Measurements from ENCODE around the gene SUN3.

The SUN3 gene, protein sequence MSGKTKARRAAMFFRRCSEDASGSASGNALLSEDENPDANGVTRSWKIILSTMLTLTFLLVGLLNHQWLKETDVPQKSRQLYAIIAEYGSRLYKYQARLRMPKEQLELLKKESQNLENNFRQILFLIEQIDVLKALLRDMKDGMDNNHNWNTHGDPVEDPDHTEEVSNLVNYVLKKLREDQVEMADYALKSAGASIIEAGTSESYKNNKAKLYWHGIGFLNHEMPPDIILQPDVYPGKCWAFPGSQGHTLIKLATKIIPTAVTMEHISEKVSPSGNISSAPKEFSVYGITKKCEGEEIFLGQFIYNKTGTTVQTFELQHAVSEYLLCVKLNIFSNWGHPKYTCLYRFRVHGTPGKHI

DNA sequence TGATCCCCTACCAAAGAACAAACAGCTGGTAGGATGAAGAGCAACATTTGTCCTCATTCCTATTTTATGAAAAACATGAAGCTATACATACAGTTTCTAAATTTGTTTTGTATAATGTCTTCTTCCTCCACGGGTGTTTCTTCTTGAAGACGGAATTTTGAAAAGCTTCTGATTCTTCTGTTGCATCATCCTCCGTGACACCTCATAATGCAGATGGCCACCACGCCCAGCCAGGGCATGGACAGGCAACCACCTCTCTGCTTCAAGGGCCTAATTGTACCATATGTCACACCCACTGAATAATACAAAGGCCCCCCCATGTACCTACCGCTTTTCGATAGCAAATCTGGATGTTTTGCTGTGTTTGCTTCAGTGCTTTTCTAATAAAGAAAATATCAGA lies at the start of gene SUN3:
Gene SUN3 (minus strand): TSS at position 170 of the 400 bp plus-strand sequence. CDS start 169 bp downstream, at position 1.
- DNase-seq = no peak

DNA sequence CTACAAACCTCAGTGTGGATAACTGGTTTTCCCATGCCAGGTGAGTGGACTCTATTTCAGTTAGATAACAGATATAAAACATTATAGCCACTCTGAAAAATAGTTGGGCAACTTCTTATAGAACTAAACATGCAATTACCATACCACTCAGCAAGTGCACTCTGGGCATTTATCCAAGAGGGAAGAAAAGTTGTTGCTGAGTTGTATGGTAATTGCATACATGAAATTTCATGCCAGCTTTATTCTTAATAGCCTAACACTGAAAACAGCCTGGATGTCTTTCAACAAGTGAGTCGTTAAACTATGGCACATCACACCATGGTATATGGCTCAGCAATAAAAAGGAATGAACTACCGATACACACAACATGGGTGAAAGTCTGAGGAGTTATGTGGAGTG lies 49.6 kb upstream of the SUN3 start:
- DNase-seq = no peak

DNA sequence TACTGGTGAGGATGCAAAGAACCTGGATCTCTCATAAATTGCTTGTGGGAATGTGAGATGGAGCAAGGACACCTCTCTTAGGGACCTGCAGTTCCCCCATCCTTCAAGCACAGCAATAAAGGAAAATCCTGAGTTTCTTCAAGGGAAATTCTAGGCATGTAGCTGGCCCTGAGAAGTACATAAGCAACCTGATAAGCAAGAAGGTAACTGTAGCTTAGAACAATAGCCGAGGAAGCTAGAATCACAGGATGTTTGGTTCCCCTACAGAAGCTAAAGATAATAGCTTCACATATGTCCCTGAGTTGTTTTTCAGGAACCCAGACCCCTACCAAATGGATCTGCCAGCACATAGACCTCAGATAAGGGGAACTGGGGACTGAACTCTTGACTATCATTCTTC lies 48.5 kb upstream of the SUN3 start:
- DNase-seq = no peak

DNA sequence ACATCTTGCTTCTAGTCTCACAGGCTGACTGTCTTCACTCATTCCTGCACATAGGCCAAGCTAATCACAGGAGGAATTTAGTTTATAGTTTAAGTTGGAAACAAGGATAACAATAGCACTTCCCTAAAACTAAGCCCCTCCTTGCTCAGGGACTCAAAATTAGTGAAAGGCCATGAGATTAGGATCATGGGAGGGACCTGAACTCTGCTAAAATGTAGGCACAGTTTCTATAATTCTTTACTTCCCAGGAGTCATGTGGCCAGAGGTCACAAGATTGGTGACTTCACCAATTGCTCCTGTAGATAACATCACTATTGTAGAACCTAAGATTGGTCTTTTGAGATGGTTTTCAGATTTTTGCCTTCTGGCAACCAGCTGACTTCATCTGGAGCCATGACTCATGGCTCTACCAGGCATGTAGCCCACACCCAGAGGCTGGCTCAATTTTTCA lies 45.3 kb upstream of the SUN3 start:
- DNase-seq = no peak

DNA sequence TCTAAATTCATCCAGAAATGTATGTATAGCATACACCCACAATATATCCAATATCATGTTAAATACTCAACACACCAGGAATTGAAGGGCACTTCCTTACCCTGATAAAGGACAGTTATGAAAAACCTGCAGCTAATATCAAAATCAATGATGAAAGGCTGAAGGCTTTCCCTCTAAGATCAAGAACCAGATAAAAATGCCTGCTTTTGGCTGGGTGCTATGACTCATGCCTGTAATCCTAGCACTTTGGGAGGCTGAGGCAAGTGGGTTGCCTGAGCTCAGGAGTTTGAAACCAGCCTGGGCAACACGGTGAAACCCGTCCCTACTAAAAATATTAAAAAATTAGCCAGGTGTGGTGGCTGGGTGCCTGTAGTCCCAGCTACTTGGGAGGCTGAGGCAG lies 38.6 kb upstream of the SUN3 start:
- DNase-seq = no peak

DNA sequence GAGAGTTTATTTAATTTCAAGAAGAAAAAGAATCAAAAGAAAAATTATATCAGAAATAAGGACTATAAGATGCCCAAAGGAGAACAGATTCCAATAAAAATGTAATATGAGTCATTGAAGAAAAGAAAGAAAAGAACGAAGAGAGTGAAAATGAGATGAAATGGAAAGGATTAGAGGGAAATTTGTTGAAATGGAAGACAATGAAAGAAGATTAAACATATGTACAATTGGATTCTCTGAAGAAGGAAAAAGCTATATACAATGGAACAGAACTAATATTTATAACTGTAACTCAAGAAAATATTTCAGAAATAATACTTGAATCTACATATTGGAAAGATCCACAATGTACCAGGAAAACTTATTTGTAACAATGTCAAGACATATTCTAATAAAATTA lies 35.1 kb upstream of the SUN3 start:
- no peak for DNase-seq

DNA sequence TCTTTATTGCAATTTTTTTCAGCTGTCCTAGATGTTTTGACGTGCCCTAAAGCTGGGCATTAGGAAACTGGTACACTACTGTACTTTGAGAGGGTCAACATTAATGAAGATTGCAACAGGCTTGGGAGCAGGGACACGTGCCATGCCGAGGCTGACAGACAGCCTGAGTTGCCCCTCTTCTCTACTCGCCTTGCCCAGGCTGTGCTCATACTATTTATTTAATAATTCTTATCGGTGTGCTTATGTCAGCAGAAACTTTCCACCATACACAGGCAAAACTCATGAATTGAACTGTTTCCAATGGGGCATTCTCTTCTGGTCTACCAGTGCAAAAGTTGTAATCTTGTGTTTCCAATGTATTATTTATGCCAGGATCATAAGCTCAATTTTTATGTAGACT lies 30.8 kb upstream of the SUN3 start:
- DNase-seq = no peak

DNA sequence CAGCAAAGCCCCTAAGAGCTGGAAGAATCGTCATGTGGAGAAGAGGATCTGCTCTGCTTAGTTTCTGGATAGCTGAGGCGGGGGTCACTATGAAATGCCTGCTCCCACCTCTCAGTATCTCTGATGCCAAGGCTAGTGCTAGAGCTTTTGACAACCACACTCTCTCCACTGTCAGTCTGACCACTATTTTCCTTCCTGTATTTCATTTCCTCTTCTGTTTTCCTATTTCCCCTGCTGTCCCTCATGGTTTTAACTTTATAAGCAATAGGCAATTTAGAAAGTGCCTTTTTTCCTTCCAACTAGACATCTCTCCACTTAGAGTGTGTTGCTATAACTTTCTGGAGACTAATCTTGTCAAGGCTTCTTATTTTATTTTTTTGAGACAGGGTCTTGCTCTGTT lies 30.1 kb upstream of the SUN3 start:
- DNase-seq = no peak

DNA sequence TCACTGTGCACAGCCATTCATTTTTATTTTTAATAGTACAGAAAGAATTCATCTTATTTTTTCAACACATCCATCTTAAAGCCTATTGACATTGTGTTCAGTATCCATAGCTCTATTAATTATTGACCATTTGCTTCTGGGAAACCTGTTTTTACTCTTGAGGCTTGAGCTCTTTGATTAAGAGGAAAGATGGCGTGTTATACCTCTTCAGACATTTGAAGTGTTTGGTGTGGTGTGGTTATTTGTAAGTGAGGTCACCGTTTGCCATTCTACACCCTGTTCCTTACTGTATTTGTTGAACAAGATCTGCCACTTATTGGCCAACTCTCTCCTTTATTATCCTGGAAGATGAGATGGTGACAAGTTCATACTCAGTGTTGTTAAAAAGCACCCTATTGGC lies 24.8 kb upstream of the SUN3 start:
- DNase-seq = no peak

DNA sequence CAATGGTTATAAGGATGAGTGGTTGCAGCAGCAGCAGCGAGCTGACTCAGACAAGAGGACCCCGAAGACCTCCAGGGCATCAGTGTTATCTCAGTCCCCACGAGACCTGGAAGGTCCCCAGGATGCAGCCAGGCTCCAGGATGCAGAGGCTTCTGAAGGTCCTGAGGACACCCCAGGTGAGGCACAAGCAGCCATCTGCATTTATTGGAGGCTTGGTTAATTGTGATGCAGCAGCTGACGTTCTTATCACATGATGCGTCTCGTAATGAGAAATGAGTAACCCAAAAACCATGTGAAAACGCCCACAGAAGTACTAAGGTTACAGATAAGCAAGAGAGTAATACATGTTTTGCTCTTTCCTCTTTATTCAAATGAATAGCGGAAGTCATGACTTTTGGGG lies 23.8 kb upstream of the SUN3 start:
- DNase-seq = no peak

DNA sequence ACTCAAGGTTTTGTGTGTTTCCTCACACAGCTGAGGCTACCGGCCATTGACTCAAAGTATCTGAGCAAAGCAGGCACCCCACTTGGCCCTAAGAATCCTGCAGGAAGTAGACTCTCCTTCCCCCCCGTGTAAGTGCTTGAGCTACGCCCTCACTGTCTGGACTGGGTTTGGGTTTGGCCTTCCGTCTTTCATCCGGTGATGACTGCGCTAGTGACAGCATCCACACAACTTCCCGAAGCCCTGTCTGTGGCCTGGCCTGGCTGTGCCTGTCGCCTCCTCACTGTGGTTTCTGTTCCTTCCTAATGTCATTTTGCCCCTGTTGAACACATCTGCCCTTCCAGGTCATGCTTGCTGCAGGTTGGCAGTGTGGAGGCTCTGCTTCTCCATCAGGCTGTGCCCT lies 20.9 kb upstream of the SUN3 start:
- peak; percentile 42 for DNase-seq

DNA sequence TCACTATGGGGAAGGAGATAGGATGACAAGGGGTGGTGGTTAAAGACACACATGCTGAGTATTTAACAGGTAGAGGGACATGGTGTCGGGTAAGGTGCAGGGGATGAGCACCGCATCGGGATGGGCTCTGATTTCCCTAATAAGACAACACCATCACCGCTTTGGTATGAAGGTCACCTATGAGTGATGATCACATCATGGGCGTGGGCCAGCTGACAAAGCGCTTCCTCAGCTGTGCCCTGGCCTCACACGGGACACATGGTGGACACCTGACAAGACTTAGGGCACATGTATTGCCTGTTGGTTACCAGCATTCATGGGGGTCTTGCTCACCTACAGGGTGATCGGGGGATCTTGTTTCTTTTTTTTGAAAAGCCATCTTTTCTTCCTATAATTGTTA lies 19.2 kb upstream of the SUN3 start:
- no peak for DNase-seq

DNA sequence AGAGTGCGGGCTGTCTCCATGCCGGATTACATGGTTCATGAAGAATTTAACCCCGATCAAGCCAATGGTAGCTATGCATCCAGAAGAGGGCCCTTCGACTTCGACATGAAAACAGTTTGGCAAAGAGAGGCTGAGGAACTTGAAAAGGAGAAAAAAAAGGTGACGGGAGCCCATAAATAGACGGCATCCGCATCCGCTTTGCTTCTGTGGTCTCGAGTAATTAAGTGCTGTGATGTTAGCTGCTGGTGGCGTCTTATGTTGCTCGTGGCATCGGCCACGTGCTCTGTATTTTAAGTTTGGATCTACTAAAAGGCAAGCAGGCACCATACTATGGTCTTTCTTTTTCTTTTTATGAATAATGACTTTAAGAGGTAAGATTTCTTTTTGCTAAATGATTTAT lies 17.6 kb upstream of the SUN3 start:
- peak; percentile 31 for DNase-seq

DNA sequence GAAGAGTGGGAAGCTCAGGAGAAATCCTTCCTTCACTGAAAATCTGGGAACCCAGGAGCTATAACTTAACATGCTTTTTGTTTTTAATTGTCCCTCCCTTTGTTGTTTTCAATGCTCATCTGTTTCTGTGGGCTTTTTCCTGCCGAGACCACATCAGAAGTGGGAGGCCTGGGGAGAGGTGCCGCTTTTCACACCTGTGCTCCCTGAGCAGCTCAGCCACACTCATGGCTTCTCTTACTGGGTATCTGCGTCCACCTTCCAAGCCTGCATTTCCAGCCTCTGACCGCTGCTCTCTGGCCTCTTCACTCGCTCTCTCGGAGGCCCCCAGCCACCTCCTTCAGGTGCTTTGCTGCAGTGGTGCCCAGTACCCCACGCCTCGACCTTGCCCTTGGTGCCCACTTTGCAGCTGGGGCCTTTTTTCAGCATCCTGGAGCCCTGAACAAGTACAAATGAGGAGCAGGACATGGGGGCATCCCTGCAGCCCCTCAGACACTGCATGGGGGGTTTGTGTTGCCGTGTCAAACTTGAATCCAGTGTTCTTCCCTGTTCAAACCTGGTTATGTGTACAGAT lies 16.4 kb upstream of the SUN3 start:
- DNase-seq = peak; percentile 19

DNA sequence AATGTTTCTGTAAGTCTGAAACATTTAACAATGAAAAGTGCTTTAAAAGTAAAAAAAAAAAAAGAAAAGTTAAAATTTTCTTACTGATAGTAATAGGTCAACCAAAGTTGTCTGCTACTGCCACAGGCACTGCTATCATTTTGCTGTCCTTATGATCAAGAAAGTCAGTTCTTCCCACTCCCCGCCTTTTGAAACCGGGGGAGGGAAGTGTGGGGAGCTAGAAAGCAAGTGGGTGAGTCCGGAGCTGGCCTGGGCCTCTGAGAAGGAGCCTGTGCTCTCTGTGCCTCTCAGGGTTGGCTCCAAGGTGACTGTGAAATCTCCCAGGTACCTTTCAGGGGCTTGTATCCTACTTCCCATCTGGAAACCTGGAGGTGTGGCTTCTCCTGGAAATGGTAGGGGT lies 13.7 kb upstream of the SUN3 start:
- no peak for DNase-seq

DNA sequence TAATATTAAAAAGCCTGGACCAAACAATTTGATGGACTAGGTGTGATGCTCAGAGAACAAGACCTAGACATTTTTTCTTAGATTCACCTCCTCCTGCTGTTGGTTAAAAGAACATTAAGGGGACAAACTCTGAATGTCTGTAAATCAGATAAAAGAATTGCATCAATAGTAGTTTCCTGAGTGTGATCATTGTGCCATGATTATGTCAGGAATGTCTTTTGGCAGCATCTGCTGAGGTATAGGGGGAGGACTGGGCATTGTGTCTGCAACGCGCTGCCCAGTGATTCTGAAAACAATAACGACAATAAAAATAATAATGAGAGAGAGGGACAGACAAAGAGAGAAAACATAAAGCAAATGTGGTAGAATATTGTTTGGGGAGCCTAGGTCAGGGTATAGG lies 13.3 kb upstream of the SUN3 start:
- no peak for DNase-seq

DNA sequence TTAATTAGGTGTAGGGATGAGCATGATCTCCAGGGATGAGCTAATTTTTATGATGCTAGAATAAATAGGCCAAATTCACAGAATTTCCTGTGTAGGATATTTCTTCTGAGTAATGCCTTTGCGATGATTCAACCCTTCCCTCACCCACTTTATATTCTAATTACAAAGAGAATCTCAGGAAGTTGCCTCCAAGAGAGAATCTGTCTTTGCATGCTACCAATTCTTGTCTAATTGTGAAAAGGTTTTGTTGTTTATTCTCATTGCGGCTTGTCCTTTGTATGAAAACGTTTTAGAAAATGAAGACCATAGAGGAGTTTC lies 12.7 kb upstream of the SUN3 start:
- no peak for DNase-seq

DNA sequence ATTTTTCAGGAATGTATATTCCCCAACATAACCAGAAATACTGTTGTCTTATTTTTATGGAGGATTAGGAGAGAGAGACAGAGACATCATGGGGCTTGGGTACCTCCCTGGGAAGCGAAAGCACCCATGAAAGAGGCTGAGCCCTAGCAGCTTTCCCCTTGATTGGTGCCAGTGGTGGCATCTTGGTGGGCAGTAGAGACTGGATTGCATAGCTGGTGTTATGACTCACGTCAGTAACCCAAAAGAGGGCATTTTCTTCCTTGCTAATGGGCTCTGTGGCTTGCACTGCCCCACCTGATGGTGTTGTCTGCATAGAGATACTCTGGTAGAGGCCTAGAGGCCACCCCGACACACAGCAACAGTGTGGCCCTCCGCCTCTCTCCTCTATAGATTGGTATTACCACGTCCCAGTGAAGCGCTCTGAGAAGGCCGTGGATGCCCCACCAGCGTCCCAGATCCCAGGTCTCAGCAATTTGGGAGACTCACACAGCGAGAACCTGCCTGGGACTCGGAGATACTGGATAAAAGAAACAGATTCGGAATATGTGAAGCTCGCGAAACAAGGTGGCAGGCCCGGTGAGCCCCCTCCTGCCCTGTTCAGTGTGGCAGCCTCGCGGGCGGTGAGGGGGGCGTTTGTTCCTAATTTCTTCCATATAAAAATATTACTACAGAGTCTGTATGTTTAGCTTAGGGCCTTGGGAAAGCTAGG lies 12.2 kb upstream of the SUN3 start:
- no peak for DNase-seq

DNA sequence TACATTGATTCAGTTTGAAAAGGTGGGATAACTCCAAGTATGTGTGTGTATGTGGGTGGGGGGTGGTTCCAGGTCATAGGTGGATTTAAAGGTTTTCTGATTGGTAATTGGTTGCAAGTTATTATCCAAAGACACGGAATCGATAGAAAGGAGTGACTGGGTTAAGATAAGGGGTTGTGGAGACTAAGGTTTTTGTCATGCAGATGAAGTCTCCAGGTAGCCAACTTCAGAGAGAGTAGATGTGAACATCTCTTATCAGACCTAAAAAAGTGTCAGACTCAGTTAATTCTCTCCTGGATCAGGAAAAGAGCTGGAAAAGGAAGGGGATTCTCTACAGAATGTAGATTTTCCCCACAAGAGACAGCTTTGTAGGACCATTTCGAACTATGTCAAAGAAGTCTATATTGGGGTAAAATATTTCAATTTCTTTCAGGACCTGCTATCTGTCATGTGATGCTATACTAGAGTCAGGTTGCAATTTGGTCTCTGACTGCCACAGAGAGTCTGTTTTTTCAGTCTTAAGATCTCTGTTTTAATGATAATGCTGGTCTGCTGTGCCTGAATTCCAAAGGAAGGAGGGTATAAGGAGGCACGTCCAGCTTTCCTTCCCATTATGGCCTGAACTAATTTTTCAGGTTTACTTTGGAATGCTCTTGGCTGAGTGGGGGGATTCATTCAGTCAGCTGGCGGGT lies 10.1 kb upstream of the SUN3 start:
- DNase-seq = no peak

DNA sequence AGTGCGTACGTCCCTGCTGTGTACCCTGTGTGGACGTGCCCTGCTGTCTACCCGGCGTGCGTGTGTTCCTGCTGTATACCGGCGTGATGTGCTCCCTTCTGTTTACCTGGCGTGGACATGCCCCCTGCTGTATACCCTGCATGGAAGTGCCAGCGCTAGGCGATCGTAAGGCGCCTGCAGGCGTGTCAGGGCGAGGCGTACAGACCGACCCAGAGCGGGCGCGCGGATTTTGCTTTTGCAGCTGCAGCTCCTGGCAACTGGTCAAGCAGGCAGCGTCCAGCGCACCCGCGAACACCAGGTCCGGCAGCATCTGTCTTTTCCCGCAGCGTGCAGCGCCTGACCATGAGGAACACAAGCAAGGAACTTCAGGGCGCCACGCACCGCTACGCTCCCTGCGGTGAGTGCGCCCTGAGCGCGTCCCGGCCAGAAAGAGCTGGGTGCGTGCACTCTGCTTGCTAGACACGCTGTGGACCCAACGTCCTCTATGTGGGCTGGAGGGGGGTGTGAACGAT lies 7.1 kb upstream of the SUN3 start:
- no peak for DNase-seq

DNA sequence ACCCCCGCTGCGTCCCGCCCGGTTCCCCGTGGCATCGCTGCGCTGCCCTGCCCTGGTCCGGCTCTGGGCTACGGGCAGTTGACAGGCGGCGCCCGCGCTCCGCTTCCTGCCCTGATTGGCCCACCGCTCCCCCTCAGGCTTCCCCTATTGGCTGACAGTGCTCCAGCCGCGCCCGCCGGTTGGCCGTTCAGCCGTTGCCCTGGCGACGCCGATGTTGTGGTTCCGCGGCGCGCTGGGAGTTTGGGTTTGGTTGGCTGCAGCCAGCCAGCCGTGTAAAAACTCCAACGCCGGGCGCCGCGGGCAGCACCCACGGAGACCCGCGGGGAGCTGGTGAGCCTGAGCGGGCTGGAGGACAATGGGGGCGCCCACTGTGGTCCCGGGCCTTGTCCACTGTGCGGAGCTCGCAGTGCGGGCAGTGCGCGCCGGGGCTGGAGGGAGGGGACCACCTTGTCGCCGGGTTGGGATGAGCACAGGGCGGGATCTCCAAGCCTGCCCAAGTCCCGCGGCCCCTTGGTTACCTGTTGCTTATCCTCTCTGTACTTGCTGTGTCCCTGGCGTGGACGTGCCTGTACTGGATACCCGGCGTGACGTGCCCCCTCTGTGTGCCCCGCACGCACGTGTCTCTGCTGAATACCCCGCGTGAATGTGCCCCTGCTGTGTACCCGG lies 6.5 kb upstream of the SUN3 start, which contains the start of gene C7orf57:
Gene C7orf57 (plus strand): TSS at position 243 of the 666 bp plus-strand sequence. CDS start 766 bp downstream, outside the sequence.
- peak; percentile 89 for DNase-seq

DNA sequence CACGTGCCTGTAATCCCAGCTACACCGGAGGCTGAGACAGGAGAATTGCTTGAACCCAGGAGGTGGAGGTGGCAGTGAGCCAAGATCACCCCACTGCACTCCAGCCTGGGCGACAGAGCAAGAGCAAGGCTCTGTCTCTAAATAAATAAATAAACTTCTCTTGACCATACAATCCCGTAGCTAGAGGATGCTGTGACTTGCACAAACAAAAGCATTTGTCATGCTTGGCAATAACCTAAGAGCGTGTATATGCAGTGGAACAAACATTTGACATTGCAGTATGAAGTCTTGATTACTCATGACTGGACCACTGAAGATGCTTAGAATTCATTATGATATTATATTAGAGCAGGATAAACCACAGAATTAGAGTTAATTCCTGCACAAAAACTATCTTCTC lies 5.0 kb upstream of the SUN3 start:
- DNase-seq = no peak

DNA sequence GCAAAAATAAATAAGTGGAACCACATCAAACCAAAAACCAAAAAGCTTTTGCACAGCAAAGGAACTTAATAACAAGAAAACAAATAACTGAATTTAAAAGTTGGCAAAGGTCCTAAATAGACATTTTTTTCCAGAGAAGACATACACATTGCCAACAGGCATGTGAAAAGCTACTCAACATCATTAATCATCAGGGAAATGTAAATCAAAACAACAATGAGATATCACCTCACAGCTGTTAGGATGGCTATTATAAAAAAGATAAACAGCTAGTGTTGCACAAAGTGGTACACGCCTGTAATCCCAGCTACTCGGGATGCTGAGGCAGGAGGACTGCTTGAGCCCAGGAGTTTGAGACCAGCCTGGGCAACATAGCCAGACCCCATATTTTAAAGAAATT lies 2.2 kb upstream of the SUN3 start:
- no peak for DNase-seq
